Stimulated activated CD4-positive, alpha-beta T cell treated with anti-CD3 and anti-CD28 coated beads, Interleukin-4, amount 100 ng/mL, for 24 hours (primary cell): ENCODE measurements around the gene PKD2L2.
"Not testable (repeated sequence)": the region's sequence is repeated elsewhere in the genome, so short reads cannot be mapped to it uniquely, and the experiment has no call there.

ENCODE experiments used
- DNase-seq: peaks from one replicate; pipeline ENCODE4 v3.0.0-alpha.2; 2020

The PKD2L2 gene

DNA sequence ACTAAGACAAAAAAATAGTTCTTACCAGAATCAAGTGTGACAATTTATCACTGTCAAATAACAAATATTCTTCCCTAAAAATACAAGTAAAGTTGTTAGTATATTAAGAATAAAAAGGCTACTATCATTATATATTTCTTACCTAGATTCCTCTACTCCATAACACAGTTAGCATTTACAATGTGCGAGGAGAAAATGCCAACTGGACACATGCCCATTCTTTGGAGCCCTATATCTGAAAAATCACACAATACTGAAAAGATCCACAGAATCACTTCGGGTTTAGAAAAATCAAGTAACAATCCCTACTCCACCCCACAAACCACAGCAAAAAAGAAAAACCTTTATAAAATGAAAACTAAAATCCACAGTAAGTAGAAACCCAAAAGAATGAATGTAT lies 70.9 kb downstream of the PKD2L2 start:
- DNase-seq = no peak

GRCh38 chr5:137960819-137961218 lies 71.6 kb downstream of the PKD2L2 start:
- no peak for DNase-seq

DNA sequence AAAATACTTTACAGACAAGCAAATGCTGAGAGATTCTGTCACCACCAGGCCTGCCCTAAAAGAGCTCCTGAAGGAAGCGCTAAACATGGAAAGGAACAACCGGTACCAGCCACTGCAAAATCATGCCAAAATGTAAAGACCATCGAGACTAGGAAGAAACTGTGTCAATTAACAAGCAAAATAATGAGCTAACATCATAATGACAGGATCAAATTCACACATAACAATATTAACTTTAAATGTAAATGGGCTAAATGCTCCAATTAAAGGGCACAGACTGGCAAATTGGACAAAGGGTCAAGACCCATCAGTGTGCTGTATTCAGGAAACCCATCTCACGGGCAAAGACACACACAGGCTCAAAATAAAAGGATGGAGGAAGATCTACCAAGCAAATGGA lies 81.1 kb downstream of the PKD2L2 start:
- DNase-seq = not testable (repeated sequence)

- DNase-seq = no peak
Measured at GRCh38 chr5:137975208-137975607, 86.0 kb downstream of the PKD2L2 start.

DNA sequence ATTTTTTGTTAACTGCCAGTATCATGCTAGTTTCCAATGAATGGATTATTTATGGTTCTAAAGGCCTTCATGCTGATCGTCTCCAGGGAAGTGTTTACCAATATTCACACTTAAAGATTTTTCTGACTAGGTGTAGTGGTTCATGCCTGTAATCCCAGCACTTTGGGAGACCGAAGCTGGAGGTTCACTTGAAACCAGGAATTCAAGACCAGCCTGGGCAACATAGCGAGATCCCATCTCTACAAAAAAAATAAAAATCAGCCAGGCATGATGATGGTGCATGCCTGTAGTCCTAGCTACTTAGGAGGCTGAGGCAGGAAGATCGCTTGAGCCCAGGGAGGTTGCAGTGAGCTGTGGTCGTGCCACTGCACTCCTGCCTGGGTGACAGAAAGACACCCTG lies 100.2 kb downstream of the PKD2L2 start:
- no peak for DNase-seq
